Fibroblast of lung (primary cell): Measurements from ENCODE around the gene MAN1A1.

Source experiments
- EZH2 ChIP-seq: IDR thresholded peaks from 2 replicates; pipeline ENCODE4 v1.5.1; 2012; ENCODE audit warnings: low read length, control low read depth, mild to moderate bottlenecking; ENCODE audit errors: missing control alignments
- TF ChIP-seq, protein P1 (sequence below), 2 donors: IDR thresholded peaks in 1 of 2; conservative IDR thresholded peaks in 1 of 2; 1 replicate in 1 of 2; 2 replicates in 1 of 2; pipeline ENCODE4 v1.5.1; 2011 to 2012; ENCODE audit warnings: low read length in 2 of 2, control low read depth in 1 of 2, inconsistent platforms in 1 of 2, low read depth in 1 of 2, mild to moderate bottlenecking in 1 of 2

- TF ChIP-seq, protein P1, sequence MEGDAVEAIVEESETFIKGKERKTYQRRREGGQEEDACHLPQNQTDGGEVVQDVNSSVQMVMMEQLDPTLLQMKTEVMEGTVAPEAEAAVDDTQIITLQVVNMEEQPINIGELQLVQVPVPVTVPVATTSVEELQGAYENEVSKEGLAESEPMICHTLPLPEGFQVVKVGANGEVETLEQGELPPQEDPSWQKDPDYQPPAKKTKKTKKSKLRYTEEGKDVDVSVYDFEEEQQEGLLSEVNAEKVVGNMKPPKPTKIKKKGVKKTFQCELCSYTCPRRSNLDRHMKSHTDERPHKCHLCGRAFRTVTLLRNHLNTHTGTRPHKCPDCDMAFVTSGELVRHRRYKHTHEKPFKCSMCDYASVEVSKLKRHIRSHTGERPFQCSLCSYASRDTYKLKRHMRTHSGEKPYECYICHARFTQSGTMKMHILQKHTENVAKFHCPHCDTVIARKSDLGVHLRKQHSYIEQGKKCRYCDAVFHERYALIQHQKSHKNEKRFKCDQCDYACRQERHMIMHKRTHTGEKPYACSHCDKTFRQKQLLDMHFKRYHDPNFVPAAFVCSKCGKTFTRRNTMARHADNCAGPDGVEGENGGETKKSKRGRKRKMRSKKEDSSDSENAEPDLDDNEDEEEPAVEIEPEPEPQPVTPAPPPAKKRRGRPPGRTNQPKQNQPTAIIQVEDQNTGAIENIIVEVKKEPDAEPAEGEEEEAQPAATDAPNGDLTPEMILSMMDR (conservative IDR thresholded peaks at IDR 0.05 in 1 of 2, IDR thresholded peaks at IDR 0.05 in 1 of 2; ENCODE audit: low read depth in 1 of 2, low read length in 2 of 2), result no peak
- no peak for TF ChIP-seq EZH2
Measured at GRCh38 chr6:119134752-119135151, 214.8 kb downstream of the MAN1A1 start.
